NT2/D1 (cell line): ENCODE data around the gene NT5DC3.

Source experiments
- YY1 ChIP-seq: IDR thresholded peaks from 2 replicates; pipeline ENCODE4 v1.6.1; 2011; ENCODE audit not compliant: insufficient read length, insufficient read depth
- ZNF274 ChIP-seq: IDR thresholded peaks from 2 replicates; pipeline ENCODE4 v1.6.1; 2011; ENCODE audit warnings: mild to moderate bottlenecking, low read depth, low read length

GRCh38 chr12:103799857-103800771 lies 40.9 kb downstream of the NT5DC3 start:
- no peak for TF ChIP-seq ZNF274
- TF ChIP-seq YY1 = no peak
